ENCODE data around the gene RIPK3. TPM values are rescaled to one million over a fixed set of nuclear protein-coding genes. Genes with fewer than 3 reads are reported as not detected.
"Not testable (repeated sequence)": the region's sequence is repeated elsewhere in the genome, so short reads cannot be mapped to it uniquely, and the experiment has no call there.

The RIPK3 gene
- total RNA-seq, 2 experiments from 2014 or later = 11.0 to 11.8 TPM

- Mint-ChIP-seq H3K27ac (no peak overlapping the region), H3K9me3 (no peaks in the 10 kb centered on the region), H3K4me3 (no peak overlapping the region), H3K27me3 (peaks cover 21% of the 10 kb centered on the region), H3K4me1 (ENCODE audit: low read depth) (peaks cover 47% of the 10 kb centered on the region), H3K36me3 (peaks cover under 1% of the 10 kb centered on the region)
- CTCF ChIA-PET = interaction anchor here (0.6 to 25.4 kb wide), 5 partner anchors 10 to 222 kb away, joined by 3 to 968 read pairs (median 6); partner anchors contain the start of genes CBLN3, CIDEB, KHNYN and LTB4R
- POLR2A ChIA-PET = interaction anchor here (1.0 kb wide), 2 partner anchors 88 to 106 kb away, joined by 3 to 6 read pairs; partner anchors contain the start of gene TINF2
- intact Hi-C loops (cut with micrococcal nuclease) = loop anchor here (5.0 kb wide), 1 partner anchor 36 kb away; the partner anchor contains the start of gene NFATC4
- DNase-seq = no peak
Observed at GRCh38 chr14:24330973-24331674, 8.7 kb downstream of the RIPK3 start.

GRCh38 chr14:24329736-24330135 lies 10.1 kb downstream of the RIPK3 start:
- ChIA-PET POLR2A (interaction anchor here (0.9 kb wide), 1 partner anchor 100 kb away, joined by 3 read pairs; the partner anchor contains the start of genes CBLN3 and KHNYN), CTCF (interaction anchor here (0.7 to 25.4 kb wide), 5 partner anchors 20 to 156 kb away, joined by 3 to 968 read pairs (median 3); partner anchors contain the start of genes CBLN3, CIDEB, KHNYN and LTB4R)
- no peaks in the 10 kb centered on the region for H3K9me3 Mint-ChIP-seq
- H3K27ac Mint-ChIP-seq = peak overlapping the region; percentile 42
- H3K36me3 Mint-ChIP-seq = no peaks in the 10 kb centered on the region
- H3K27me3 Mint-ChIP-seq = peaks cover 14% of the 10 kb centered on the region
- DNase-seq = peak; percentile 84
- no peak overlapping the region for H3K4me3 Mint-ChIP-seq
- intact Hi-C loops (cut with micrococcal nuclease) = loop anchor here (5.0 kb wide), 1 partner anchor 38 kb away; the partner anchor contains the start of gene NFATC4
- H3K4me1 Mint-ChIP-seq (ENCODE audit: low read depth) = peaks cover 42% of the 10 kb centered on the region

- DNase-seq = no peak
- POLR2A ChIA-PET = interaction anchor here (0.9 kb wide), 1 partner anchor 101 kb away, joined by 3 read pairs; the partner anchor contains the start of genes CBLN3 and KHNYN
Observed at GRCh38 chr14:24329073-24329663, 10.6 kb downstream of the RIPK3 start.

GRCh38 chr14:24327914-24328313 lies 11.9 kb downstream of the RIPK3 start:
- H3K4me1 Mint-ChIP-seq (ENCODE audit: low read depth) = peaks cover 31% of the 10 kb centered on the region
- H3K9me3 Mint-ChIP-seq; POLR2A ChIA-PET; H3K27me3 Mint-ChIP-seq; intact Hi-C loops (cut with micrococcal nuclease); H3K27ac Mint-ChIP-seq; H3K36me3 Mint-ChIP-seq; H3K4me3 Mint-ChIP-seq: not testable (repeated sequence)
- DNase-seq = peak; percentile 60
- CTCF ChIA-PET = interaction anchor here (0.6 to 25.4 kb wide), 7 partner anchors 9 to 236 kb away, joined by 3 to 968 read pairs (median 4); partner anchors contain the start of genes CBLN3, CIDEB, KHNYN and LTB4R

More at GRCh38 chr14:24329073-24329663, 10.6 kb downstream of the RIPK3 start:
- intact Hi-C loops (cut with micrococcal nuclease) = no loop called here
- H3K36me3 Mint-ChIP-seq = no peaks in the 10 kb centered on the region
- CTCF ChIA-PET = interaction anchor here (0.7 to 25.4 kb wide), 5 partner anchors 8 to 156 kb away, joined by 3 to 968 read pairs (median 3); partner anchors contain the start of genes CBLN3, CIDEB, KHNYN and LTB4R
- H3K9me3 Mint-ChIP-seq = no peaks in the 10 kb centered on the region
- H3K27me3 Mint-ChIP-seq = peaks cover 12% of the 10 kb centered on the region
- peak overlapping the region; percentile 42 for H3K27ac Mint-ChIP-seq
- no peak overlapping the region for H3K4me3 Mint-ChIP-seq
- peaks cover 40% of the 10 kb centered on the region for H3K4me1 Mint-ChIP-seq (ENCODE audit: low read depth)

- H3K9me3 Mint-ChIP-seq = no peaks in the 10 kb centered on the region
- POLR2A ChIA-PET = no interaction called here
- DNase-seq = no peak
- H3K36me3 Mint-ChIP-seq = no peaks in the 10 kb centered on the region
- peaks cover 27% of the 10 kb centered on the region for H3K4me1 Mint-ChIP-seq (ENCODE audit: low read depth)
- CTCF ChIA-PET = interaction anchor here (0.9 to 25.4 kb wide), 6 partner anchors 9 to 236 kb away, joined by 3 to 968 read pairs (median 4); partner anchors contain the start of genes CBLN3, CIDEB, KHNYN and LTB4R
- intact Hi-C loops (cut with micrococcal nuclease) = no loop called here
- H3K27me3 Mint-ChIP-seq = peaks cover 3% of the 10 kb centered on the region
- no peak overlapping the region for H3K27ac Mint-ChIP-seq
- no peak overlapping the region for H3K4me3 Mint-ChIP-seq
Observed at GRCh38 chr14:24327303-24327702, 12.5 kb downstream of the RIPK3 start.

GRCh38 chr14:24325963-24326362 lies 13.8 kb downstream of the RIPK3 start:
- CTCF ChIA-PET = interaction anchor here (1.0 to 25.4 kb wide), 3 partner anchors 14 to 108 kb away, joined by 3 to 968 read pairs (median 235); partner anchors contain the start of genes CBLN3, CIDEB, KHNYN and LTB4R
- intact Hi-C loops (cut with micrococcal nuclease) = no loop called here

GRCh38 chr14:24325041-24325530 lies 14.7 kb downstream of the RIPK3 start:
- H3K36me3 Mint-ChIP-seq = no peaks in the 10 kb centered on the region
- no peak overlapping the region for H3K27ac Mint-ChIP-seq
- intact Hi-C loops (cut with micrococcal nuclease) = no loop called here
- no peak overlapping the region for H3K4me3 Mint-ChIP-seq
- no peaks in the 10 kb centered on the region for H3K27me3 Mint-ChIP-seq
- no peaks in the 10 kb centered on the region for H3K9me3 Mint-ChIP-seq
- POLR2A ChIA-PET = no interaction called here
- CTCF ChIA-PET = interaction anchor here (1.0 to 25.4 kb wide), 5 partner anchors 9 to 108 kb away, joined by 3 to 968 read pairs (median 5); partner anchors contain the start of genes CBLN3, CIDEB, KHNYN and LTB4R
- H3K4me1 Mint-ChIP-seq (ENCODE audit: low read depth) = peaks cover 19% of the 10 kb centered on the region
- no peak for DNase-seq

More at GRCh38 chr14:24325963-24326362, 13.8 kb downstream of the RIPK3 start:
- no peaks in the 10 kb centered on the region for H3K9me3 Mint-ChIP-seq
- H3K36me3 Mint-ChIP-seq = no peaks in the 10 kb centered on the region
- no peak overlapping the region for H3K27ac Mint-ChIP-seq
- POLR2A ChIA-PET = no interaction called here
- no peak overlapping the region for H3K4me3 Mint-ChIP-seq
- DNase-seq = no peak
- no peaks in the 10 kb centered on the region for H3K27me3 Mint-ChIP-seq
- H3K4me1 Mint-ChIP-seq (ENCODE audit: low read depth) = peaks cover 20% of the 10 kb centered on the region

- intact Hi-C loops (cut with micrococcal nuclease) = no loop called here
- POLR2A ChIA-PET = interaction anchor here (0.6 kb wide), 1 partner anchor 110 kb away, joined by 4 read pairs; no protein-coding TSS in a partner anchor
- H3K36me3 Mint-ChIP-seq = no peaks in the 10 kb centered on the region
- CTCF ChIA-PET = interaction anchor here (7.2 to 25.4 kb wide), 3 partner anchors 9 to 109 kb away, joined by 31 to 968 read pairs (median 235); partner anchors contain the start of genes CBLN3, CIDEB, KHNYN and LTB4R
- no peak for DNase-seq
- no peak overlapping the region for H3K4me3 Mint-ChIP-seq
- H3K4me1 Mint-ChIP-seq (ENCODE audit: low read depth) = peaks cover 8% of the 10 kb centered on the region
- no peaks in the 10 kb centered on the region for H3K9me3 Mint-ChIP-seq
- H3K27me3 Mint-ChIP-seq = no peaks in the 10 kb centered on the region
- no peak overlapping the region for H3K27ac Mint-ChIP-seq
Observed at GRCh38 chr14:24324024-24324423, 15.8 kb downstream of the RIPK3 start.

- POLR2A ChIA-PET = no interaction called here
- no peaks in the 10 kb centered on the region for H3K36me3 Mint-ChIP-seq
- intact Hi-C loops (cut with micrococcal nuclease) = no loop called here
- DNase-seq = no peak
- no peak overlapping the region for H3K4me3 Mint-ChIP-seq
- CTCF ChIA-PET = interaction anchor here (0.6 to 25.4 kb wide), 5 partner anchors 10 to 110 kb away, joined by 3 to 968 read pairs (median 31); partner anchors contain the start of genes CBLN3, CIDEB, KHNYN and LTB4R
- H3K4me1 Mint-ChIP-seq (ENCODE audit: low read depth) = peaks cover 3% of the 10 kb centered on the region
- H3K27me3 Mint-ChIP-seq = no peaks in the 10 kb centered on the region
- no peak overlapping the region for H3K27ac Mint-ChIP-seq
- no peaks in the 10 kb centered on the region for H3K9me3 Mint-ChIP-seq
Observed at GRCh38 chr14:24323341-24323740, 16.4 kb downstream of the RIPK3 start.

- H3K4me1 Mint-ChIP-seq (ENCODE audit: low read depth) = peaks cover 7% of the 10 kb centered on the region
- no peak for DNase-seq
- ChIA-PET CTCF (interaction anchor here (0.6 to 25.4 kb wide), 6 partner anchors 10 to 111 kb away, joined by 3 to 968 read pairs (median 18); partner anchors contain the start of genes CBLN3, CIDEB, KHNYN and LTB4R), POLR2A (no interaction called here)
- no peaks in the 10 kb centered on the region for H3K36me3 Mint-ChIP-seq
- no peak overlapping the region for H3K4me3 Mint-ChIP-seq
- intact Hi-C loops (cut with micrococcal nuclease) = no loop called here
- H3K9me3 Mint-ChIP-seq = no peaks in the 10 kb centered on the region
- H3K27ac Mint-ChIP-seq = no peak overlapping the region
- no peaks in the 10 kb centered on the region for H3K27me3 Mint-ChIP-seq
Observed at GRCh38 chr14:24322672-24323071, 17.1 kb downstream of the RIPK3 start.

- Mint-ChIP-seq H3K9me3 (no peaks in the 10 kb centered on the region), H3K27me3 (no peaks in the 10 kb centered on the region), H3K4me3 (no peak overlapping the region), H3K4me1 (ENCODE audit: low read depth) (peaks cover 13% of the 10 kb centered on the region), H3K36me3 (peaks cover 2% of the 10 kb centered on the region), H3K27ac (no peak overlapping the region)
- ChIA-PET POLR2A (no interaction called here), CTCF (interaction anchor here (1.1 to 25.4 kb wide), 5 partner anchors 10 to 112 kb away, joined by 3 to 968 read pairs (median 31); partner anchors contain the start of genes CBLN3, CIDEB, KHNYN and LTB4R)
- intact Hi-C loops (cut with micrococcal nuclease) = no loop called here
- DNase-seq = no peak
Observed at GRCh38 chr14:24321212-24321975, 18.4 kb downstream of the RIPK3 start.
